B cell (primary cell): ENCODE data around the gene DCPS.

Experiments used
- EZH2 ChIP-seq: IDR thresholded peaks from 2 replicates; pipeline ENCODE4 v1.6.1; 2012; ENCODE audit warnings: borderline replicate concordance, low read depth, mild to moderate bottlenecking, moderate library complexity, low read length; ENCODE audit not compliant: insufficient read depth, poor library complexity, severe bottlenecking
- TF ChIP-seq, protein P1 (sequence below): fragments of 200-600 bp; IDR thresholded peaks from one replicate; pipeline ENCODE4 v1.8.0; 2022; ENCODE audit warnings: antibody characterized with exemption, mild to moderate bottlenecking

DNA sequence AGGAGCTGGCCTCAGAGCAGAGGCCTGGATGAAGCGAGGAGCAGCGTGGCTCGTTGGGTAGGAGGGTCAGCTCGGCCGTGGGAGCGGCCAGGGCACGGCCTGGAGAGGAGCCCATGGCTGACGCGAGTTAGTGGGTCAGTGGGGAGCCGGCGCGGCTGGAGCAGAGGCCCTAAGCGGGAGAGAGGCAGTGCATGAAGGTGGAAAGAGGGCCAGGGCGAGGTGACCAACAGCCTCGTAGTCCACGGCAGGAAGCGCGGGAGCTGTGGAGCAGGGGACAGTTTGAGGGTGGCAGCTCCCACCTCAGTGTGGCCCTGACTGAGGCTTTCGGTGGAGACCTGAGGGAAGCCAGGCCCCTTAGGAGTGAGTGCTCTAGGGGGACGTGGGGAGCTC, 24.1 kb downstream of the DCPS start:
- TF ChIP-seq, protein P1, sequence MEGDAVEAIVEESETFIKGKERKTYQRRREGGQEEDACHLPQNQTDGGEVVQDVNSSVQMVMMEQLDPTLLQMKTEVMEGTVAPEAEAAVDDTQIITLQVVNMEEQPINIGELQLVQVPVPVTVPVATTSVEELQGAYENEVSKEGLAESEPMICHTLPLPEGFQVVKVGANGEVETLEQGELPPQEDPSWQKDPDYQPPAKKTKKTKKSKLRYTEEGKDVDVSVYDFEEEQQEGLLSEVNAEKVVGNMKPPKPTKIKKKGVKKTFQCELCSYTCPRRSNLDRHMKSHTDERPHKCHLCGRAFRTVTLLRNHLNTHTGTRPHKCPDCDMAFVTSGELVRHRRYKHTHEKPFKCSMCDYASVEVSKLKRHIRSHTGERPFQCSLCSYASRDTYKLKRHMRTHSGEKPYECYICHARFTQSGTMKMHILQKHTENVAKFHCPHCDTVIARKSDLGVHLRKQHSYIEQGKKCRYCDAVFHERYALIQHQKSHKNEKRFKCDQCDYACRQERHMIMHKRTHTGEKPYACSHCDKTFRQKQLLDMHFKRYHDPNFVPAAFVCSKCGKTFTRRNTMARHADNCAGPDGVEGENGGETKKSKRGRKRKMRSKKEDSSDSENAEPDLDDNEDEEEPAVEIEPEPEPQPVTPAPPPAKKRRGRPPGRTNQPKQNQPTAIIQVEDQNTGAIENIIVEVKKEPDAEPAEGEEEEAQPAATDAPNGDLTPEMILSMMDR: no peak
- no peak for TF ChIP-seq EZH2
